ENCODE data around the gene PIK3R3. TPM values are rescaled to one million over a fixed set of nuclear protein-coding genes. Genes with fewer than 3 reads are reported as not detected.
A peak's percentile ranks its signal among the peaks of the same experiment; 100 is the strongest.

PIK3R3 gene
- total RNA-seq, 2 experiments from 2014 or later = 4.8 to 5.4 TPM

DNA sequence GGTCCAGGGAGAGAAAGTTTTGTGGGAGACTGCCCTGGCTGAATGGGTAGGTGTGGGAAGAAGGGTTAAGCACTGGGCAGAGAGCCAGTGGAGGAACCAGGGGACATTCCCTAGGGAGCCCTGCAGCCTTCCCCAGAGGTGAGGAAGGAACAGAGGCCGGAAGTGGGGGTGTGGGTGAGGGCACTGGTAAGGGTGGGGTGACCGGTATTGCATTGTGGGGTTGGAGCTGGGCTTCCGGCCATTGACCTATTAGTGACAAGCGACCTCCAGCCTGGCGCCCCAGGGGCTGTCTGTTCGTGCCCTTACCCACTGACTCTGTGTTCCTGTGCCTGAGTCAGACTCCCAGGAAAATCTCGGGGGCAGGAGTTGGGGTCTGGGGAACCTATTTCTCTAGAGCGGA is 38.9 kb upstream of the PIK3R3 start:
- Mint-ChIP-seq H3K27me3 (ENCODE audit: low read depth) (peaks cover 21% of the 10 kb centered on the region), H3K4me3 (no peak overlapping the region), H3K36me3 (ENCODE audit: low read depth) (no peaks in the 10 kb centered on the region), H3K4me1 (ENCODE audit: low read depth) (peaks cover 13% of the 10 kb centered on the region), H3K27ac (no peak overlapping the region), H3K9me3 (ENCODE audit: insufficient read depth) (no peaks in the 10 kb centered on the region)
- ATAC-seq (no peak), DNase-seq (no peak)
- ChIA-PET POLR2A (interaction anchor here (0.8 kb wide), 1 partner anchor 10 kb away, joined by 3 read pairs; no protein-coding TSS in a partner anchor), CTCF (no interaction called here)

GRCh38 chr1:46169811-46170454 is 37.5 kb upstream of the PIK3R3 start:
- DNase-seq (no peak), ATAC-seq (no peak)
- no peak overlapping the region for H3K4me3 Mint-ChIP-seq
- POLR2A ChIA-PET = no interaction called here
- CTCF ChIA-PET = interaction anchor here (1.0 to 2.1 kb wide), 2 partner anchors 54 to 133 kb away, joined by 3 to 8 read pairs; no protein-coding TSS in a partner anchor
- no peaks in the 10 kb centered on the region for H3K9me3 Mint-ChIP-seq (ENCODE audit: insufficient read depth)
- H3K27ac Mint-ChIP-seq = no peak overlapping the region
- no peaks in the 10 kb centered on the region for H3K36me3 Mint-ChIP-seq (ENCODE audit: low read depth)
- H3K4me1 Mint-ChIP-seq (ENCODE audit: low read depth) = peaks cover 17% of the 10 kb centered on the region
- H3K27me3 Mint-ChIP-seq (ENCODE audit: low read depth) = peaks cover 21% of the 10 kb centered on the region

DNA sequence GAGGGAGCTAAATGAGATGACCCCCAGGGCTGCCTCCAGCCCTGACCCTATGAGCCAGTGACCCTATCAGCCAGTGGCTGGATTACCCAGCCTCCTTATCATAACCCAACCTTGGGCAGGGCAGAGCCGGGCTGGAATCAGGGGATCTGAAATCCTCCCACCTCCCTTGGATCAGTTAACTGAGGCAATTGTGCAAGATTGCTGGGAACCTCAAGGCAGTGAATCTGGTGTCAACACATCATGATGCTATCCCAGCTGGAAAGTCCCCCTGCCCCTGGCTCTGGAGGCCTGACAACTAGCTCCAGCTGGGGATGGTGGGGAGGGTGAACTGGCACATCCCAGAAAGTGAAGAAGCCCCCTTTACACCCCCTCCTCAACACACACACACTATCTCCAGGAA is 36.0 kb upstream of the PIK3R3 start:
- H3K27me3 Mint-ChIP-seq (ENCODE audit: low read depth) = peaks cover 21% of the 10 kb centered on the region
- DNase-seq (no peak), ATAC-seq (no peak)
- ChIA-PET POLR2A (interaction anchor here (1.1 kb wide), 1 partner anchor 21 kb away, joined by 3 read pairs; no protein-coding TSS in a partner anchor), CTCF (interaction anchor here (1.0 to 2.1 kb wide), 4 partner anchors 10 to 131 kb away, joined by 3 to 8 read pairs (median 4); no protein-coding TSS in a partner anchor)
- H3K4me1 Mint-ChIP-seq (ENCODE audit: low read depth) = peaks cover 17% of the 10 kb centered on the region
- no peaks in the 10 kb centered on the region for H3K9me3 Mint-ChIP-seq (ENCODE audit: insufficient read depth)
- no peaks in the 10 kb centered on the region for H3K36me3 Mint-ChIP-seq (ENCODE audit: low read depth)
- no peak overlapping the region for H3K27ac Mint-ChIP-seq
- no peak overlapping the region for H3K4me3 Mint-ChIP-seq

DNA sequence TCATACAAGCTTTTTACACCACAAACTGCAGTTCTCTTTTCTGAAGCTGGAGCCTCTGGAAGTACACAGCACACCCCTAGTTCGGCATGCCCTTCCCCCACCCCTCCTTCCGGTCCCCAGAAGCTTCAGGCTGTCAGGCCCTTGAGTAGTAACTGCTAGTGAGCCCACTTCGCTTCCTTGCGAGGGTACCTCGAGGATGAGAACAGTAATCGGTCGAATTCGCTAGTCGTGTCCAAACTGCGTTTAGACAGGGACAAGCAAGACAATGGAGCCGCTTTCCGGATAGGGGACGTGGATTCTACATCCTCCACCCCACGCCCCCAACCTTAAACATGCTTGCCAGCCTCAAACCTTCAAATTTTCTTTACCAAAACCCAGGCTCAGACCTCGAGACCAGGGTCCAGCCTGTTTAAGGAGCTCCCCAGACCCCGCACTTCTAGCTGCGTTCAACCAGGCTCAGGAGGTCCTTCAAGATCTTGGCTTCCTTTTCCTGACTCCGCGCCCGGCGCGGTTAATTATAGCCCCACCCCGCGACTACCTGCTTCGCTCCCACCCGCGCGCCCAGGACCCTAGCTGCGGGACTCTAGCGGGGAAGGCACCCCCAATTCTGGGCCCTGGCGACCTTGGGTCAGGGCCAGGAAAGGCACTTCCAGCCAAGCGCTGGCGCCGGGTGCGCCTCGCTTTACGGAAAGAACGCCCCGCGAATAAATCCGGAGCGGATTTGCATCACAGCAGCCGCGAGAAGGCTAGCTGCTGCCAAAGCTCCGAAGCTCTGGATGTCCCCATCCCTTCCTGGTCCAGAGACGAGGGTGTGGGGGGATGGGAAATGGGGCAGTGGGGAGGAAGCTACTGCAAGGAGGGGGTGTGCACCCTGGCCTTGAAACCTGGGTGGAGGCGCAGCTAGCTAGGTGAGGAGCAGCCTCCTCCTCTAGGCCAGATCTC is 34.4 kb upstream of the PIK3R3 start:
- ChIA-PET POLR2A (interaction anchor here (0.6 to 1.4 kb wide), 5 partner anchors 10 to 105 kb away, joined by 3 to 4 read pairs (median 3); partner anchors contain the start of gene PIK3R3), CTCF (interaction anchor here (1.0 to 1.9 kb wide), 4 partner anchors 14 to 133 kb away, joined by 3 to 7 read pairs (median 5); no protein-coding TSS in a partner anchor)
- H3K36me3 Mint-ChIP-seq (ENCODE audit: low read depth) = no peaks in the 10 kb centered on the region
- peaks cover 17% of the 10 kb centered on the region for H3K4me1 Mint-ChIP-seq (ENCODE audit: low read depth)
- peak overlapping the region; percentile 78 for H3K4me3 Mint-ChIP-seq
- peak overlapping the region; percentile 88 for H3K27ac Mint-ChIP-seq
- H3K9me3 Mint-ChIP-seq (ENCODE audit: insufficient read depth) = no peaks in the 10 kb centered on the region
- H3K27me3 Mint-ChIP-seq (ENCODE audit: low read depth) = peaks cover 18% of the 10 kb centered on the region
- DNase-seq (peak; percentile 63), ATAC-seq (peak; percentile 83)

DNA sequence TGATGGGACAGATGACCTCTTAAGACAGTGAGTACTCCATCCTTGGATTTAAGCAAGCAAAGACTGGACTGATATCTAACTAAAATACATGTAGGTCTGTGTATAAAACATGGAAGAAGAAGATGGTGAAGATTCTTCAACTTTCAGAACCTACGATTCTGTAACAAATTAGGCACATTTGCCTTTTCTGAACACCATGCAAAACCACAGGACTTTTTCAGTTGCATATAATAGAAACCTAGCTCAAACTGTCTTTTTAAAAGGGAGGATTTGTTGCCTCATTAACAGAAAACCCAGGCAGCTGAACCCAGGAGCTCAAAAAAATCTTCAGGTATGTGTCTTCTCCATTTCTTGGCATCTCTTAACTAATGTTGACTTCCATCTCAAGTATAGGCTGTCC is 27.8 kb upstream of the PIK3R3 start:
- Mint-ChIP-seq H3K27ac (no peak overlapping the region), H3K4me3 (no peak overlapping the region), H3K9me3 (ENCODE audit: insufficient read depth) (no peaks in the 10 kb centered on the region), H3K4me1 (ENCODE audit: low read depth) (no peaks in the 10 kb centered on the region), H3K27me3 (ENCODE audit: low read depth) (peaks cover 5% of the 10 kb centered on the region), H3K36me3 (ENCODE audit: low read depth) (no peaks in the 10 kb centered on the region)
- ChIA-PET POLR2A (no interaction called here), CTCF (no interaction called here)
- no peak for ATAC-seq
- no peak for DNase-seq

DNA sequence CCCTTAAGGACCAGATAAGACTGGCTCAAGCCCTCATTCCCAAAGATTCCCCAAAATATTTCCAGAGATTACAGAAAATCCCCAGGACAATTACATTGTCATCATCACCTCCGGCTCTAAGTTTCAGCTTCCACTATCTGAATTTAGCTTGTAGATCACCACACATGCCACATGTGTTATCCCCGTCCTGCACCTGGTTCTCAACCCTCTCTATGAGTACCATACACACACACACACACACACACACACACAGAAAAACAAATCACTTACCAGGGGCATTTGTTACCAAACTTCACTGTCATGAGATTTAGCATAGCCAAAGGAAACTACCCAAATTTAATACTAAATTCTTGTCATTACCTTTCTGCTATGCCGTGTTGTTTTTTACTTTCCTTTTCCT is 27.1 kb upstream of the PIK3R3 start:
- DNase-seq = no peak
- H3K4me1 Mint-ChIP-seq (ENCODE audit: low read depth) = no peaks in the 10 kb centered on the region
- ChIA-PET CTCF (no interaction called here), POLR2A (no interaction called here)
- no peak for ATAC-seq
- H3K9me3 Mint-ChIP-seq (ENCODE audit: insufficient read depth) = no peaks in the 10 kb centered on the region
- H3K36me3 Mint-ChIP-seq (ENCODE audit: low read depth) = no peaks in the 10 kb centered on the region
- no peak overlapping the region for H3K27ac Mint-ChIP-seq
- peaks cover 5% of the 10 kb centered on the region for H3K27me3 Mint-ChIP-seq (ENCODE audit: low read depth)
- no peak overlapping the region for H3K4me3 Mint-ChIP-seq

GRCh38 chr1:46158312-46159281 is 26.2 kb upstream of the PIK3R3 start:
- ChIA-PET CTCF (no interaction called here), POLR2A (no interaction called here)
- no peaks in the 10 kb centered on the region for H3K4me1 Mint-ChIP-seq (ENCODE audit: low read depth)
- peaks cover 5% of the 10 kb centered on the region for H3K27me3 Mint-ChIP-seq (ENCODE audit: low read depth)
- H3K27ac Mint-ChIP-seq = no peak overlapping the region
- H3K9me3 Mint-ChIP-seq (ENCODE audit: insufficient read depth) = no peaks in the 10 kb centered on the region
- ATAC-seq (no peak), DNase-seq (no peak)
- H3K36me3 Mint-ChIP-seq (ENCODE audit: low read depth) = no peaks in the 10 kb centered on the region
- H3K4me3 Mint-ChIP-seq = no peak overlapping the region

DNA sequence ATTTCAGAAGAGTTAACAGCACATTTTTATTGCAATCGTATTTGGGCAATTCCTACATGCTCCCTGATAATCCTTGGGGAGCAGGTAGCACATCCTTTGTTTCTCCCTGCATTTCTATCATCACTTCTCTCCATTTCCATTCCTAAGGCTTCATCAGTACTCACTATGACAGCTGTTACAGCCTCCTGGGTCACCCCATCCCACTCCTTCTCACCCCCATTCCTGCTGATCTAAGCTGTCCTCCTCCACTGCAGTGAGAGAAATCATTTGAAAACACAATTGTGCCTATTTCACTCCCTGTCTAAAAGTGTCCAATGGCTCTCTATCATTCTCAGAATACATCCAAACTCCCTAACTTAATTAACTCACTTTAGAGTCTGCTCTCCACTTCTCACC is 25.5 kb upstream of the PIK3R3 start:
- Mint-ChIP-seq H3K9me3 (ENCODE audit: insufficient read depth) (no peaks in the 10 kb centered on the region), H3K4me3 (no peak overlapping the region), H3K36me3 (ENCODE audit: low read depth) (no peaks in the 10 kb centered on the region), H3K27me3 (ENCODE audit: low read depth) (peaks cover 5% of the 10 kb centered on the region), H3K4me1 (ENCODE audit: low read depth) (no peaks in the 10 kb centered on the region), H3K27ac (no peak overlapping the region)
- CTCF ChIA-PET = no interaction called here
- DNase-seq (no peak), ATAC-seq (no peak)
- POLR2A ChIA-PET = no interaction called here

- H3K27ac Mint-ChIP-seq = no peak overlapping the region
- ChIA-PET POLR2A (no interaction called here), CTCF (no interaction called here)
- no peaks in the 10 kb centered on the region for H3K4me1 Mint-ChIP-seq (ENCODE audit: low read depth)
- H3K36me3 Mint-ChIP-seq (ENCODE audit: low read depth) = no peaks in the 10 kb centered on the region
- no peak for DNase-seq
- H3K27me3 Mint-ChIP-seq (ENCODE audit: low read depth) = peaks cover 5% of the 10 kb centered on the region
- no peaks in the 10 kb centered on the region for H3K9me3 Mint-ChIP-seq (ENCODE audit: insufficient read depth)
- ATAC-seq = no peak
- no peak overlapping the region for H3K4me3 Mint-ChIP-seq
Observed at GRCh38 chr1:46153732-46154131, 21.3 kb upstream of the PIK3R3 start.

- CTCF ChIA-PET = no interaction called here
- Mint-ChIP-seq H3K27me3 (ENCODE audit: low read depth) (peaks cover 5% of the 10 kb centered on the region), H3K9me3 (ENCODE audit: insufficient read depth) (no peaks in the 10 kb centered on the region), H3K27ac (no peak overlapping the region), H3K4me1 (ENCODE audit: low read depth) (no peaks in the 10 kb centered on the region), H3K36me3 (ENCODE audit: low read depth) (no peaks in the 10 kb centered on the region), H3K4me3 (no peak overlapping the region)
- no peak for DNase-seq
- ATAC-seq = no peak
- POLR2A ChIA-PET = no interaction called here
Observed at GRCh38 chr1:46153228-46153627, 20.8 kb upstream of the PIK3R3 start.

GRCh38 chr1:46152016-46152415 is 19.6 kb upstream of the PIK3R3 start:
- peaks cover 5% of the 10 kb centered on the region for H3K27me3 Mint-ChIP-seq (ENCODE audit: low read depth)
- no peak for DNase-seq
- no peaks in the 10 kb centered on the region for H3K4me1 Mint-ChIP-seq (ENCODE audit: low read depth)
- H3K9me3 Mint-ChIP-seq (ENCODE audit: insufficient read depth) = no peaks in the 10 kb centered on the region
- ATAC-seq = no peak
- H3K4me3 Mint-ChIP-seq = no peak overlapping the region
- CTCF ChIA-PET = interaction anchor here (0.5 kb wide), 1 partner anchor 96 kb away, joined by 3 read pairs; no protein-coding TSS in a partner anchor
- H3K27ac Mint-ChIP-seq = no peak overlapping the region
- H3K36me3 Mint-ChIP-seq (ENCODE audit: low read depth) = no peaks in the 10 kb centered on the region
- POLR2A ChIA-PET = no interaction called here

Data from activated CD8-positive, alpha-beta T cell treated with anti-CD3 and anti-CD28 coated beads, Interleukin-2, amount 10 ng/mL, durations not matched to agents 7 days and 5 days (primary cell).